ENCODE data around the gene SLC25A39.

GRCh38 chr17:44280392-44280937 is 44.2 kb downstream of the SLC25A39 start:
- TF ChIP-seq POLR2A (IDR thresholded peaks at IDR 0.05; ENCODE audit: low read length) (no peak), GATA1 (IDR thresholded peaks at IDR 0.05; ENCODE audit: low read depth, low read length) (no peak)

Measured in erythroblast (primary cell).